Right lobe of liver (tissue), 6 donors: ENCODE data around the gene PGAM4. TPM values are rescaled to one million over a fixed set of nuclear protein-coding genes. Genes with fewer than 3 reads are reported as not detected.

Experiments
- ATAC-seq, 4 donors: fragments of 200-7000 bp; cut with Tn5 transposase; one replicate each; pipeline ENCODE4 v1.9.1; 2020; ENCODE audit warnings: mild to moderate bottlenecking in 4 of 4, moderate library complexity in 4 of 4
- DNase-seq, 3 donors: peaks; one replicate each; pipeline ENCODE4 v3.0.0-alpha.2; 2020
- H3K27ac ChIP-seq, 3 donors: fragments of 200-600 bp; one replicate each; pipeline ENCODE4 v1.8.0; 2022
- H3K27me3 ChIP-seq, 2 donors: fragments of 200-600 bp; one replicate each; pipeline ENCODE4 v1.8.0; 2022
- H3K36me3 ChIP-seq, 4 donors: fragments of 200-600 bp; sonication (generic) in 1 of 4; one replicate each; pipeline versions ENCODE4 v1.5.1 to v1.8.0; 2017 to 2022; ENCODE audit warnings: control low read depth in 1 of 4
- H3K4me1 ChIP-seq, 4 donors: fragments of 200-600 bp; sonication (generic) in 1 of 4; one replicate each; pipeline versions ENCODE4 v1.5.1 to v1.8.0; 2017 to 2022; ENCODE audit warnings: control low read depth in 1 of 4
- H3K4me3 ChIP-seq, 3 donors: fragments of 200-600 bp; one replicate each; pipeline ENCODE4 v1.8.0; 2022
- H3K9me3 ChIP-seq, 4 donors: fragments of 200-600 bp; sonication (generic) in 1 of 4; one replicate each; pipeline versions ENCODE4 v1.5.1 to v1.8.0; 2017 to 2022; ENCODE audit warnings: control low read depth in 1 of 4
- POLR2A ChIP-seq: fragments of 450-650 bp; IDR thresholded peaks from one replicate; pipeline ENCODE4 v1.6.1; 2017; ENCODE audit warnings: antibody characterized with exemption, mild to moderate bottlenecking
- WGBS: methylation state at CpG from one replicate; pipeline ENCODE4 v1.1.6; 2018; ENCODE audit warnings: low coverage, low lambda C conversion rate; ENCODE audit not compliant: insufficient coverage; ENCODE audit errors: missing lambda C conversion rate; 5-methylcytosine and 5-hydroxymethylcytosine counted together
- intact Hi-C, 2 donors: fragments of 100-400 bp; cut with DNase I; formaldehyde crosslinking; loops; one replicate each; pipeline versions ENCODE4 v1.11.2 to v1.14.1; 2022
- long read RNA-seq: library from polyadenylated mRNA; unstranded; transcript quantifications from one replicate; pipeline ENCODE4 v2.0.0, GENCODE V29; 2019
- total RNA-seq, 6 experiments: library from RNA; depleted of rRNA in 2 of 6; stranded (reverse); fragments of >200 nt in 2 of 6; fragmentation: NEBNext Ultra II Directional in 3 of 6; extraction: Animal tissue kit (Norgen Biotek cat#: 25700) in 3 of 6; gene quantifications; one replicate each; pipeline versions ENCODE4 v1.1.0 to v1.2.4, GENCODE V29; 2016 to 2023
- TF ChIP-seq, protein P1 (sequence below), 4 donors: fragments of 200-600 bp in 3 of 4; fragments of 450-650 bp in 1 of 4; IDR thresholded peaks; one replicate each; pipeline versions ENCODE4 v1.5.1 to v1.8.0; 2016 to 2022; ENCODE audit warnings: antibody characterized with exemption in 4 of 4, mild to moderate bottlenecking in 2 of 4
- donor health status: DM: no; HTN: yes; CAD: no.
- donor health status: DM: no; HTN: no; CAD: no.
- donor health status: DM: no; HTN: no; CAD: no.
- donor health status: DM: no; HTN: yes; CAD: no.
- donor health status: DM: no; HTN: yes; CAD: no.

PGAM4 gene
- total RNA-seq: not detected
- long read RNA-seq: 0 reads

DNA sequence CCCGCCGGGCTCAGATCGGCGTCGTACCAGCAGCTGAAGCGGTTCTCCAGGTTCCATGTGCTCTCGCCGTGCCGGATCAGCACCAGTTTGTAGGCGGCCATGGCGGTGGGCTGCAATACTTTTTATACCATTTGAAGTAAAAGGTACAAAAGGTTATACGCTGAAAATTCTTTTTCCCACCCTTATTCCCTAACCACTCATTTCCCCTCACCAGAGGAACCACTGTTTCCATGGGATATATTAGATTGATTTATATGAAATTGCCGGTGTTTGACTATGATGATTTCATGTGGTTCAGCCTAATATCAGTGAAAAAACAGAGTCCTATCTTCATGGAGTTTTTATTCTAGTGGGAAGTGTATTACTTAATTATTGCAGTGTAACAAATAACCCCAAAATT is at the start of gene PGAM4:
TSS of gene PGAM4 (minus strand) at position 101 of the 400 bp plus-strand sequence. CDS start at position 101, 0 bp downstream.
- H3K27ac ChIP-seq: no peak within 1 kb of the TSS
- TF ChIP-seq, protein P1, sequence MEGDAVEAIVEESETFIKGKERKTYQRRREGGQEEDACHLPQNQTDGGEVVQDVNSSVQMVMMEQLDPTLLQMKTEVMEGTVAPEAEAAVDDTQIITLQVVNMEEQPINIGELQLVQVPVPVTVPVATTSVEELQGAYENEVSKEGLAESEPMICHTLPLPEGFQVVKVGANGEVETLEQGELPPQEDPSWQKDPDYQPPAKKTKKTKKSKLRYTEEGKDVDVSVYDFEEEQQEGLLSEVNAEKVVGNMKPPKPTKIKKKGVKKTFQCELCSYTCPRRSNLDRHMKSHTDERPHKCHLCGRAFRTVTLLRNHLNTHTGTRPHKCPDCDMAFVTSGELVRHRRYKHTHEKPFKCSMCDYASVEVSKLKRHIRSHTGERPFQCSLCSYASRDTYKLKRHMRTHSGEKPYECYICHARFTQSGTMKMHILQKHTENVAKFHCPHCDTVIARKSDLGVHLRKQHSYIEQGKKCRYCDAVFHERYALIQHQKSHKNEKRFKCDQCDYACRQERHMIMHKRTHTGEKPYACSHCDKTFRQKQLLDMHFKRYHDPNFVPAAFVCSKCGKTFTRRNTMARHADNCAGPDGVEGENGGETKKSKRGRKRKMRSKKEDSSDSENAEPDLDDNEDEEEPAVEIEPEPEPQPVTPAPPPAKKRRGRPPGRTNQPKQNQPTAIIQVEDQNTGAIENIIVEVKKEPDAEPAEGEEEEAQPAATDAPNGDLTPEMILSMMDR (IDR thresholded peaks at IDR 0.05): no peak
- intact Hi-C loops: no loop called here

DNA sequence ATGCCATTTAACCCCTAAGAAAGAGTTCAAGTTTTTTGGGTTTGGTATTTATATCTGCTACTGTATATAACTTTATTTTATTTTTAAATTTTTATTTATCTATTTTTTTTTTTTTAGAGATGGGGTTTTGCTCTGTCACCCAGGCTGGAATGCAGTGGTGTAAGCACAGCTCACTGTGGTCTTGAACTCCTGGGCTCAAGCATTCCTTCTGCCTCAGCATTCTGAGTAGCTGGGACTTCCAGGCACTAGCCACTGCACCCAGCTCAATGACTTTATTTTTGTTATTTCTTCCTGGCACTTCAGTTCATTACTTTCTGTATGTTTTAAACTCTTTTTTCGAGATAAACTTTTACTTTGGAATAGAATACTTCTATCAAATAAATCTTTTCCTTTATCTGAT is 42.4 kb upstream of the PGAM4 start:
- H3K9me3 ChIP-seq: no peaks in the 10 kb centered on the region
- no peak overlapping the region for H3K27ac ChIP-seq
- 61% methylated on average over 1 of the region's 1 CpG for WGBS
- H3K4me3 ChIP-seq: no peak overlapping the region
- ATAC-seq (no peak), DNase-seq (no peak)
- no peaks in the 10 kb centered on the region for H3K27me3 ChIP-seq
- no peaks in the 10 kb centered on the region for H3K36me3 ChIP-seq
- no peaks in the 10 kb centered on the region for H3K4me1 ChIP-seq
- TF ChIP-seq, protein P1 (IDR thresholded peaks at IDR 0.05): no peak
- TF ChIP-seq POLR2A: no peak
- intact Hi-C loops: no loop called here

More for the DNA sequence above, at the start of gene PGAM4:
- no peaks in the 10 kb centered on the region for H3K36me3 ChIP-seq
- H3K4me3 ChIP-seq: no peak within 1 kb of the TSS
- no peaks in the 10 kb centered on the region for H3K9me3 ChIP-seq
- no peaks in the 10 kb centered on the region for H3K4me1 ChIP-seq
- DNase-seq: no peak
- no peaks in the 10 kb centered on the region for H3K27me3 ChIP-seq
- 97% methylated on average over 13 of the region's 13 CpGs for WGBS
- no peak for ATAC-seq

DNA sequence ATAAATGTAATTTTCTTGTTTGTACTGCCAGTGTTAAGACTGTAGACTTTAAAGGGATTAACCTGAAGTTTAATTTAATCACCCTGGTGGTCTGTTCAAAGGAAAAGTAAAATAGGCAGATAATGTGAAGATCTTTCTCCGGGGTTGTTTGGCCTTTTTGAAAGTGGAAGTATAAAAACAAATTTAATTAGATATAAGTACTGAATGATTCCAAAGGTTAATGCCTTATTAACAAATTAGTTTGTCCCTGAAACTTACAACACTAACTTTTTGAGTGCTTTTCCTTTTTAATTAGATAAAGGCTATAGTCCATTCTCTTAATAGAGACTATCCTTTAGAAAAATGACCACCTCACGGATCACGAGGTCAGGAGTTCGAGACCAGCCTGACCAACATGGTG is 10.4 kb upstream of the PGAM4 start:
- no peak for ATAC-seq

DNA sequence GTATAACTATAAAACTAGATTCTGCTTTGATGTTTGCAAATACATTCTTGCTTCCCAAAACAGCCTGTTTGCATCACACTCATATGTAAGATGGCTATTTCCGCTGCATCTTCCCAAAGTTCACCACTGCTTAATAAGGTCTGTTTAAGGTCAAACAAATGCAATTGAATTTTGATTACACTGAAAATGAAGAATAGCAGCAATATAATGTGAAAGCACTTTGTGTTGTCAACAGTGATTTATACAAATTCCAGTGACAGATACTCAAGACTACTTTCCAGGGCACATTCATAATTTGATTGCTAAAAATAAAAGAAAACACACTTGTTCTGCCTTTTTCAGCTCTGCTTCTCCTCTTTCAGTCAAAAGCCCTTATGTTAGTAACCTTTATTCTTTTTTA is 8.1 kb upstream of the PGAM4 start:
- Histone ChIP-seq H3K36me3 (no peaks in the 10 kb centered on the region), H3K4me3 (no peak overlapping the region), H3K27ac (no peak overlapping the region), H3K4me1 (no peaks in the 10 kb centered on the region), H3K27me3 (no peaks in the 10 kb centered on the region), H3K9me3 (no peaks in the 10 kb centered on the region)
- WGBS: 60% methylated on average over 1 of the region's 1 CpG
- DNase-seq (no peak), ATAC-seq (no peak)
- intact Hi-C loops: no loop called here
- TF ChIP-seq, protein P1 (IDR thresholded peaks at IDR 0.05): no peak
- no peak for TF ChIP-seq POLR2A

More for the DNA sequence above, 10.4 kb upstream of the PGAM4 start:
- WGBS: 53% methylated on average over 4 of the region's 4 CpGs
- DNase-seq: no peak
- Histone ChIP-seq H3K27ac (no peak overlapping the region), H3K9me3 (no peaks in the 10 kb centered on the region), H3K4me3 (no peak overlapping the region), H3K27me3 (no peaks in the 10 kb centered on the region), H3K36me3 (no peaks in the 10 kb centered on the region), H3K4me1 (no peaks in the 10 kb centered on the region)
- no peak for TF ChIP-seq POLR2A
- TF ChIP-seq, protein P1 (IDR thresholded peaks at IDR 0.05): no peak
- intact Hi-C loops: no loop called here

DNA sequence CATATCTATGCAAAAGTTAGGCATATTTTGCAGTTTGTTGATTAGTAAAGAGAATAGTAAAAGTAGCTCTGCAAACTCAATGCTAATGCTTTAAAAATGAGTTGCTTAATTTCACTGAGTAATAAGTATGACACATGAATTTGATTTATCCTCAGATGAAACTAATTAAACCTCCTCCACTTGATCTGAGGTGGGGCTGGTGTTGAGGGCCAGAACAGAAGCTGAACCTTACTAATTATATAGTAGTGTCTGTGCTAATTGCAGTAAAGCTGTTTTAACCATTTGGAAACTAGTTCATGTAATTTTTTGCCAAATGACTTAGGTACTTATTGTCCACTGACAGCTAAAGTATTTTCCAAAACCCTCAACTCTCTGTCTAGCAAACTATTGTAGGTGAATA is 7.7 kb upstream of the PGAM4 start:
- H3K36me3 ChIP-seq: no peaks in the 10 kb centered on the region
- DNase-seq: no peak
- TF ChIP-seq POLR2A: no peak
- TF ChIP-seq, protein P1 (IDR thresholded peaks at IDR 0.05): no peak
- H3K4me1 ChIP-seq: no peaks in the 10 kb centered on the region
- no peak for ATAC-seq
- H3K27ac ChIP-seq: no peak overlapping the region
- no peaks in the 10 kb centered on the region for H3K9me3 ChIP-seq
- H3K4me3 ChIP-seq: no peak overlapping the region
- intact Hi-C loops: no loop called here
- H3K27me3 ChIP-seq: no peaks in the 10 kb centered on the region
